Neural progenitor cell (in vitro differentiated cells): ENCODE measurements around the gene PDGFC. TPM values are rescaled to one million over a fixed set of nuclear protein-coding genes. Genes with fewer than 3 reads are reported as not detected.

Experiments
- DNase-seq: peaks from one replicate; pipeline ENCODE4 v3.0.0-alpha.2; 2016; ENCODE audit warnings: low spot score
- H2AFZ ChIP-seq: fragments of 200-600 bp; sonication (generic); replicated peaks from 2 replicates; pipeline ENCODE4 v1.6.1; 2016; ENCODE audit warnings: antibody characterized with exemption
- H3F3A ChIP-seq: fragments of 200-600 bp; sonication (generic); 2 replicates; pipeline ENCODE4 v1.6.1; 2016; ENCODE audit warnings: antibody characterized with exemption, low read depth
- H3K27ac ChIP-seq: fragments of 200-600 bp; sonication (generic); 2 replicates; pipeline ENCODE4 v1.5.1; 2016; ENCODE audit warnings: mild to moderate bottlenecking
- H3K27me3 ChIP-seq: fragments of 200-600 bp; sonication (generic); 2 replicates; pipeline ENCODE4 v1.6.1; 2016; ENCODE audit warnings: mild to moderate bottlenecking, moderate library complexity
- H3K36me3 ChIP-seq: fragments of 200-600 bp; sonication (generic); 2 replicates; pipeline ENCODE4 v1.5.1; 2016
- H3K4me1 ChIP-seq: fragments of 200-600 bp; sonication (generic); 2 replicates; pipeline ENCODE4 v1.6.1; 2016; ENCODE audit warnings: mixed run types
- H3K4me2 ChIP-seq: fragments of 200-600 bp; sonication (generic); 2 replicates; pipeline ENCODE4 v1.6.1; 2016
- H3K4me3 ChIP-seq: fragments of 200-600 bp; sonication (generic); 2 replicates; pipeline ENCODE4 v1.5.1; 2016
- H3K79me2 ChIP-seq: fragments of 200-600 bp; sonication (generic); 2 replicates; pipeline ENCODE4 v1.6.1; 2016; ENCODE audit warnings: low read depth
- H3K9ac ChIP-seq: fragments of 200-600 bp; sonication (generic); 2 replicates; pipeline ENCODE4 v1.6.1; 2016
- H3K9me3 ChIP-seq: fragments of 200-600 bp; sonication (generic); 2 replicates; pipeline ENCODE4 v1.5.1; 2016; ENCODE audit warnings: low read depth
- H4K20me1 ChIP-seq: fragments of 200-600 bp; sonication (generic); 2 replicates; pipeline ENCODE4 v1.6.1; 2016; ENCODE audit warnings: low read depth
- H3K27ac Mint-ChIP-seq: 3 replicates; pipeline ENCODE4 v1.8.0; 2021; ENCODE audit warnings: mixed read lengths
- H3K27me3 Mint-ChIP-seq: 2 replicates; pipeline ENCODE4 v1.8.0; 2022; ENCODE audit warnings: low read depth, mild to moderate bottlenecking, inconsistent platforms, moderate library complexity, mixed read lengths; ENCODE audit not compliant: insufficient read depth
- H3K36me3 Mint-ChIP-seq: 3 replicates; pipeline ENCODE4 v1.8.0; 2021; ENCODE audit warnings: mixed read lengths
- H3K4me1 Mint-ChIP-seq: 3 replicates; pipeline ENCODE4 v1.8.0; 2021; ENCODE audit warnings: mixed read lengths
- H3K4me3 Mint-ChIP-seq: 3 replicates; pipeline ENCODE4 v1.8.0; 2021; ENCODE audit warnings: mild to moderate bottlenecking, moderate library complexity, mixed read lengths
- H3K9me3 Mint-ChIP-seq: 3 replicates; pipeline ENCODE4 v1.8.0; 2020; ENCODE audit warnings: mixed read lengths
- EZH2 ChIP-seq: fragments of 200-600 bp; sonication (generic); IDR thresholded peaks from 2 replicates; pipeline ENCODE4 v1.6.1; 2017; ENCODE audit warnings: antibody characterized with exemption, mild to moderate bottlenecking, moderate library complexity
- EZH2phosphoT487 ChIP-seq: fragments of 200-600 bp; sonication (generic); IDR thresholded peaks from 2 replicates; pipeline ENCODE4 v1.6.1; 2017; ENCODE audit warnings: antibody characterized with exemption
- total RNA-seq: library from RNA; depleted of rRNA; stranded (reverse); fragments of >200 nt; gene quantifications from 2 replicates; pipeline ENCODE4 v1.2.3, GENCODE V29; 2015; ENCODE audit warnings: low replicate concordance
- TF ChIP-seq, protein P1 (sequence below): fragments of 200-600 bp; sonication (generic); IDR thresholded peaks from 2 replicates; pipeline ENCODE4 v1.5.1; 2017; ENCODE audit warnings: antibody characterized with exemption, mild to moderate bottlenecking

Gene PDGFC
- total RNA-seq, 1 donor from 2014 or later = 4.7 TPM

DNA sequence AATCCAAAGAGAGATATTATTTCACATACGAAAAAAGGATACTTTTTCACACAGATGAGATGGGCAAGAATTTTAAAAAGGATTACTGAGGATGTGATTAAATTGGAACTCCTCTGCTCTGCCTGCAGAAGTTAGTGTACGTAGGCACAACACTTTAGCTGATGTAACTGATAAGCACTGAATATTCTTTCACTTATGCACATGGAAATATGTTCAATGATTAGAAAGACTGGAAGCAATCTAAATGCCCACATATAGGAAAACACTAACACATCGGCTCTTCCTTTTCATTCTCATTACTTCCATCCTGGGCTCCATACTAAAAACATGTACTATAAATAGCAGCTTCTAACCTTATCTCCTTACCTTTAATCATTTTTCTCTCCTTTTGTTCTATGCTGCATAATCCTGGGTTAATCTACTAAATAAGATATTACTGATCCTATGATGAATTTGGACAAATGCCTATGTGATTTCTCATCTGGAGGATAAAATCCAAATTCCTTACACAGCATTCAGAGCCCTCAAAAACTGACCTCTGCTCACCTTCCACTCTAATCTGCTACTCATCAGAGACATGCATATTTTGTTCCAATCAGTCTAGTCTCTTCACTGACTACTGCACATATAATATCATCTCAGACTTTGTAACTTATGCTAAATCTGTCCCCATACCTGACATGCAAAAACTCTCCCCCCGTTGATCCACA lies 197.8 kb downstream of the PDGFC start:
- H3K4me2 ChIP-seq = no peak overlapping the region

DNA sequence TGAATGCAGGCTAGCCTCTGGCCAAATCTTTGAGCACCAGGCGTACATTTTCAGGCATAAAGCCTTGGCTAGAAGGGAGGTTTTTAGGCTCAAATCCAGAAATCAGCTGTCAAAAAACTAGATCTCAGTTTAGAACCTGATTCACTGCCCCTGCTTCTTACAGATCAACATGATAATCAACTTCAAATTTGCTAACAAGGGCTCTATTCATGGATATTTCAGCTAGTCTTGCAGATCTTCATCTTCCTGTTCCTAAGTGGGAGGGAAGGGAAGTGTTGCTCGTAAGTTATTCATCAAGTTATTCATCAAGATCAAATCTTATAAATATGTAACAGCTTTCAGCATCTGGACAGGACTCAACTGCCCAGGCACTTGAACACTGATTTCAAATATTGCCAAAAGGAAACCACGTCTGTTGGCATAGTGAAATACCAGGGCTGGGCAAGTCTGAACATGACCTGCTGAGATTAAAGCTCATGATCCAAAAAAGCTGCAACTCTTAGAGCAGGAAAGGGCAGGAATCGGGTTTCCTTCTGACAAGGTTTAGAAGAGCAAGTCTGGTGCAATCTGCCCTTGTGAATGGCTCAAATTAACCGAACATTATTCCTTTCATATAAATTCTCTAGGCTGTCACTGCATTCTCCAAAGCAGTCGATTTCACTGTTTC lies 200.3 kb downstream of the PDGFC start:
- Mint-ChIP-seq H3K4me3 (peak overlapping the region; percentile 41), H3K4me1 (peaks cover 42% of the 10 kb centered on the region), H3K27ac (peak overlapping the region; percentile 29), H3K27me3 (no peaks in the 10 kb centered on the region), H3K36me3 (peaks cover 6% of the 10 kb centered on the region), H3K9me3 (no peaks in the 10 kb centered on the region)
- no peak overlapping the region for H3K9ac ChIP-seq
- peak overlapping the region; percentile 2 for H3K27ac ChIP-seq
- no peaks in the 10 kb centered on the region for H3K9me3 ChIP-seq
- no peak for TF ChIP-seq EZH2
- no peaks in the 10 kb centered on the region for H3K36me3 ChIP-seq
- peak; percentile 51 for DNase-seq
- H3K4me2 ChIP-seq = peak overlapping the region; percentile 36
- H3K4me1 ChIP-seq = peaks cover 25% of the 10 kb centered on the region
- no peaks in the 10 kb centered on the region for H3K27me3 ChIP-seq
- no peak overlapping the region for H3K4me3 ChIP-seq
- H4K20me1 ChIP-seq = no peaks in the 10 kb centered on the region
- no peaks in the 10 kb centered on the region for H3F3A ChIP-seq
- peak overlapping the region; percentile 46 for H2AFZ ChIP-seq
- H3K79me2 ChIP-seq = no peaks in the 10 kb centered on the region

More for the DNA sequence above, 197.8 kb downstream of the PDGFC start:
- Histone ChIP-seq H3K36me3 (no peaks in the 10 kb centered on the region), H3K27ac (no peak overlapping the region), H3K79me2 (no peaks in the 10 kb centered on the region), H3F3A (no peaks in the 10 kb centered on the region), H3K9ac (no peak overlapping the region), H3K9me3 (no peaks in the 10 kb centered on the region), H3K4me1 (peaks cover 25% of the 10 kb centered on the region), H2AFZ (no peak overlapping the region), H4K20me1 (no peaks in the 10 kb centered on the region), H3K4me3 (no peak overlapping the region), H3K27me3 (no peaks in the 10 kb centered on the region)
- Mint-ChIP-seq H3K9me3 (no peaks in the 10 kb centered on the region), H3K36me3 (no peaks in the 10 kb centered on the region), H3K4me1 (peaks cover 42% of the 10 kb centered on the region), H3K27me3 (no peaks in the 10 kb centered on the region), H3K27ac (no peak overlapping the region), H3K4me3 (no peak overlapping the region)
- TF ChIP-seq, protein P1, sequence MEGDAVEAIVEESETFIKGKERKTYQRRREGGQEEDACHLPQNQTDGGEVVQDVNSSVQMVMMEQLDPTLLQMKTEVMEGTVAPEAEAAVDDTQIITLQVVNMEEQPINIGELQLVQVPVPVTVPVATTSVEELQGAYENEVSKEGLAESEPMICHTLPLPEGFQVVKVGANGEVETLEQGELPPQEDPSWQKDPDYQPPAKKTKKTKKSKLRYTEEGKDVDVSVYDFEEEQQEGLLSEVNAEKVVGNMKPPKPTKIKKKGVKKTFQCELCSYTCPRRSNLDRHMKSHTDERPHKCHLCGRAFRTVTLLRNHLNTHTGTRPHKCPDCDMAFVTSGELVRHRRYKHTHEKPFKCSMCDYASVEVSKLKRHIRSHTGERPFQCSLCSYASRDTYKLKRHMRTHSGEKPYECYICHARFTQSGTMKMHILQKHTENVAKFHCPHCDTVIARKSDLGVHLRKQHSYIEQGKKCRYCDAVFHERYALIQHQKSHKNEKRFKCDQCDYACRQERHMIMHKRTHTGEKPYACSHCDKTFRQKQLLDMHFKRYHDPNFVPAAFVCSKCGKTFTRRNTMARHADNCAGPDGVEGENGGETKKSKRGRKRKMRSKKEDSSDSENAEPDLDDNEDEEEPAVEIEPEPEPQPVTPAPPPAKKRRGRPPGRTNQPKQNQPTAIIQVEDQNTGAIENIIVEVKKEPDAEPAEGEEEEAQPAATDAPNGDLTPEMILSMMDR = no peak
- TF ChIP-seq EZH2 (no peak), EZH2phosphoT487 (no peak)
- DNase-seq = no peak

DNA sequence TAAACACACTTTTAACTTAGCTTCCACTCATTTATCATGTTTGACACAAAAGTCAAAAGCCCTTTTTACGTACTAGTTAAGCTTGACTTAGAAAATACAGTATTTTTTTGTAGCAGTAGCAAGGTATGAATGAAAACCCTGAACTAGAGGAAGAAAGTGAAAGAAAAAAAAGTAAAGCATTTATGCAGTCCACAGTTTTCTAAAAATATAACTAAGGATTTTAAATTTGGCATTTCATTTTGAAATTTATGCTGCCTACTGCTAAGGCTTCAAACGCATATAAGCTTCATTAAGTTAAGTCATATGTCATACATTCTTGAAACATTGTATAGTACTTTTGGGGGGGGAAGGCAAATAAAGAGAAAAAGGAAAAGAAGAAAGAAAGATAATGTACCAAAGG lies 201.5 kb downstream of the PDGFC start:
- Histone ChIP-seq H3K4me3 (no peak overlapping the region), H3K27ac (no peak overlapping the region), H3K4me1 (peaks cover 25% of the 10 kb centered on the region), H3F3A (no peaks in the 10 kb centered on the region), H3K79me2 (no peaks in the 10 kb centered on the region), H3K36me3 (no peaks in the 10 kb centered on the region), H3K9ac (no peak overlapping the region), H2AFZ (no peak overlapping the region), H4K20me1 (no peaks in the 10 kb centered on the region), H3K27me3 (no peaks in the 10 kb centered on the region), H3K9me3 (no peaks in the 10 kb centered on the region), H3K4me2 (no peak overlapping the region)
- Mint-ChIP-seq H3K4me1 (peaks cover 42% of the 10 kb centered on the region), H3K27me3 (no peaks in the 10 kb centered on the region), H3K27ac (no peak overlapping the region), H3K9me3 (no peaks in the 10 kb centered on the region), H3K4me3 (no peak overlapping the region), H3K36me3 (peaks cover 7% of the 10 kb centered on the region)
- TF ChIP-seq EZH2phosphoT487 (no peak), EZH2 (no peak)
- TF ChIP-seq, protein P1 = no peak
- DNase-seq = no peak
